ENCODE data around the gene AFF1.
A peak's percentile ranks its signal among the peaks of the same experiment; 100 is the strongest.

The AFF1 gene

GRCh38 chr4:86944964-86945781, 10.4 kb downstream of the AFF1 start:
- H3K4me3 ChIP-seq (ENCODE audit: low read depth, low read length): no peak overlapping the region
- DNase-seq (ENCODE audit: low read depth): no peak
- TF ChIP-seq, protein P1, sequence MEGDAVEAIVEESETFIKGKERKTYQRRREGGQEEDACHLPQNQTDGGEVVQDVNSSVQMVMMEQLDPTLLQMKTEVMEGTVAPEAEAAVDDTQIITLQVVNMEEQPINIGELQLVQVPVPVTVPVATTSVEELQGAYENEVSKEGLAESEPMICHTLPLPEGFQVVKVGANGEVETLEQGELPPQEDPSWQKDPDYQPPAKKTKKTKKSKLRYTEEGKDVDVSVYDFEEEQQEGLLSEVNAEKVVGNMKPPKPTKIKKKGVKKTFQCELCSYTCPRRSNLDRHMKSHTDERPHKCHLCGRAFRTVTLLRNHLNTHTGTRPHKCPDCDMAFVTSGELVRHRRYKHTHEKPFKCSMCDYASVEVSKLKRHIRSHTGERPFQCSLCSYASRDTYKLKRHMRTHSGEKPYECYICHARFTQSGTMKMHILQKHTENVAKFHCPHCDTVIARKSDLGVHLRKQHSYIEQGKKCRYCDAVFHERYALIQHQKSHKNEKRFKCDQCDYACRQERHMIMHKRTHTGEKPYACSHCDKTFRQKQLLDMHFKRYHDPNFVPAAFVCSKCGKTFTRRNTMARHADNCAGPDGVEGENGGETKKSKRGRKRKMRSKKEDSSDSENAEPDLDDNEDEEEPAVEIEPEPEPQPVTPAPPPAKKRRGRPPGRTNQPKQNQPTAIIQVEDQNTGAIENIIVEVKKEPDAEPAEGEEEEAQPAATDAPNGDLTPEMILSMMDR (IDR thresholded peaks at IDR 0.05; ENCODE audit: insufficient read depth, low read depth, low read length, missing control alignments): no peak

GRCh38 chr4:86946868-86947500, 12.2 kb downstream of the AFF1 start:
- no peak for DNase-seq (ENCODE audit: low read depth)
- TF ChIP-seq, protein P1 (IDR thresholded peaks at IDR 0.05; ENCODE audit: insufficient read depth, low read depth, low read length, missing control alignments): no peak
- no peak overlapping the region for H3K4me3 ChIP-seq (ENCODE audit: low read depth, low read length)

GRCh38 chr4:86947501-86948120, 12.8 kb downstream of the AFF1 start:
- no peak for DNase-seq (ENCODE audit: low read depth)
- TF ChIP-seq, protein P1 (IDR thresholded peaks at IDR 0.05; ENCODE audit: insufficient read depth, low read depth, low read length, missing control alignments): no peak
- H3K4me3 ChIP-seq (ENCODE audit: low read depth, low read length): no peak overlapping the region

- no peak overlapping the region for H3K4me3 ChIP-seq (ENCODE audit: low read depth, low read length)
- peak; percentile 32 for DNase-seq (ENCODE audit: low read depth)
- TF ChIP-seq, protein P1 (IDR thresholded peaks at IDR 0.05; ENCODE audit: insufficient read depth, low read depth, low read length, missing control alignments): no peak
Measured at GRCh38 chr4:86948276-86948675, 13.5 kb downstream of the AFF1 start.

GRCh38 chr4:86950831-86951525, 16.2 kb downstream of the AFF1 start:
- TF ChIP-seq, protein P1 (IDR thresholded peaks at IDR 0.05; ENCODE audit: insufficient read depth, low read depth, low read length, missing control alignments): no peak
- no peak for DNase-seq (ENCODE audit: low read depth)
- H3K4me3 ChIP-seq (ENCODE audit: low read depth, low read length): no peak overlapping the region

DNA sequence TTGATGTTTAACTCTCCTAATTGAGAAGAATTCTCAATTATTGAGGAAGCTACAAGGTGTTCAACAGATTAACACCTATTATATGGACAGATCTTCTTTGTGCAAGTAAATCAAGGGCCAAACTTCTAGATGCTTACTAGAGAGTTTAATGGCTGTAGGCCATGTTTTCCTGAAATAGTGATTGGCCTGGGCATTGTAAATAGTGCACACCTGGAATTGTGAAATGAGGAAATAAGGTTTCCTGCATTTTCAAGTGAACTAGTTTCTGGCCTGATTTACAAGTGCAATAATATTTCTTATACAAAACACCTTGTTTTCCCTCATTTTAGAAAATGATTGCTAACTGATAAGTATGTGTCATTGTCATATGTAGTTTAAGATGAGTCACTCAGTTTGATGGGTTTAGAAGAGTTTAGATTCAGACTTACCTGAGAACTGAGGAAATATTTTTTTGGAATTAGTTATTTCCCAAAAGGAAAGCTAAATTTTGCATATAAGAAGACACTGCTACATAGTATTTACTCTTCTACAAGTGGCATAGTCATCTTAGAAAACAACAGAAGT, 21.2 kb downstream of the AFF1 start:
- no peak overlapping the region for H3K4me3 ChIP-seq (ENCODE audit: low read depth, low read length)
- no peak for DNase-seq (ENCODE audit: low read depth)
- TF ChIP-seq, protein P1 (IDR thresholded peaks at IDR 0.05; ENCODE audit: insufficient read depth, low read depth, low read length, missing control alignments): no peak

Measured in GM12865 (cell line).